COLO668 (cell line): ENCODE data around the gene SRSF8.
A peak's percentile ranks its signal among the peaks of the same experiment; 100 is the strongest.

Experiments used
- DNase-seq: peaks from one replicate; lab custom pipeline; 2025; ENCODE audit not compliant: unreplicated experiment; lab: John Stamatoyannopoulos, UW

The SRSF8 gene

DNA sequence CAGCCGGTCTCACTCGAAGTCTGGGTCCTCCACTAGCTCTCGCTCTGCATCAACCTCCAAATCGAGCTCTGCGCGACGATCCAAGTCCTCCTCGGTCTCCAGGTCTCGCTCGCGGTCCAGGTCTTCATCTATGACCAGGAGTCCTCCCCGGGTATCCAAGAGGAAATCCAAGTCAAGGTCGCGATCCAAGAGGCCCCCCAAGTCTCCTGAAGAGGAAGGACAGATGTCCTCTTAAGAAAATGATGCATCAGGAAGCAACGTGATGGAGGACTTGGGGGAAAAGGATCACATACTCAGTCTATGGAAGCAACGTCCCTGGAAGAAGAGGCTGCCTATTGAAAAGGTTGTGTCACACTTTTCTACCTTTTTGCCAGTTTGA, 1.1 kb downstream of the SRSF8 start:
- no peak for DNase-seq

DNA sequence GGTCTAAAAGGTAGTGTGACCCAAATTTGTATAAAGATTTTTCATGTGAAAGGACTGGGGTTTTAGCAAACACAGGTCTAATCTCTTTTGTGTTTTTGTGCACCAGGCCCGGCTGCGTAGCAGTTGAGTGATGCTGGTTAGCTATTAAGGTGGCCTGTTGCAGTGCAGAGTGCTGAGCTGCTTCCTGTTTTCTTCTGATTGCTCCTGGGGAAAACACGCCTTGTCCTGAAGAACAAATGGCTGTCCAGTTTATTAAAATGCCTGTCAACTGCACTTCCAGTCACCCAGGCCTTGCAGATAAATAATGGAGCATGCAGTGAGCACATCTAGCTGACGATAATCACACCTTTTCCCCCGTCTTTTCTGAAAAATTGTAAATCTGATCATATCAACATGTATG, 1.8 kb downstream of the SRSF8 start:
- DNase-seq = peak; percentile 72

DNA sequence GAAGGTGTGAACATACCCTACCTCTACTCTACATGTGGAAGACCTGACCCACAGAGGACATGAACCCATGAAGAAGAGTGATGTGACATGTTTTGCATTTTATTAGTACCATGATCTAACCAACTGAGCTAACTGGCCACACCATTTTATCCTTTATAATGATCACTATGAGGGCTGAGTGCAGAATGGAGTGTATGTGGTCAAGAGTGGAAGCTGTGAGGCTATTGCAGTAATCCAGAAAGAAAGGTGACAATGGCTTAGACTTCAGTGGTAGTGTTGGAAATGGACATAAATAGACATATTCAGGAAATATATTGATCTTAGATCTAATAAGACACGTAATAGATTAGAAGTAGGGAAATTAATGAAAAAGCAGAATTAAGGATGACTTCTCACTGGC, 3.8 kb downstream of the SRSF8 start:
- DNase-seq = no peak

DNA sequence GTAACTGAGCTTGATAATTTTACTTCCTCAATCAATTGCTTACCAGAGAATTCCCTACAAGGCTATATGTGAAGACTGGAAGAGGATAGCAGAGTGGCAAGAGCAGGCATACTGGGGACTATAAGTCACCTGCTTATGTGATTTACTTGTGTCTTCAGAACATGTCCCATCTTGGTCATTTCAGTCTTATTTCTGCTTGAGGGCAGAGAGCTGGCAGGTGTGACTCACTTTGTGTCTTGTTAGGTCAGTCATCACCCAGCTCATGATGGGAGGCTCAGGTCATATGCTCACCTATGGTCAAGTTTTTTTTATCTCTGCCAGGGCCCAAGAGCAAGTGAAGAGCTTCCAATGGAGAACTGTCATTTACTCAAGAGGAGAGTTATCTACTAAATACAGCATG, 6.2 kb downstream of the SRSF8 start:
- no peak for DNase-seq

DNA sequence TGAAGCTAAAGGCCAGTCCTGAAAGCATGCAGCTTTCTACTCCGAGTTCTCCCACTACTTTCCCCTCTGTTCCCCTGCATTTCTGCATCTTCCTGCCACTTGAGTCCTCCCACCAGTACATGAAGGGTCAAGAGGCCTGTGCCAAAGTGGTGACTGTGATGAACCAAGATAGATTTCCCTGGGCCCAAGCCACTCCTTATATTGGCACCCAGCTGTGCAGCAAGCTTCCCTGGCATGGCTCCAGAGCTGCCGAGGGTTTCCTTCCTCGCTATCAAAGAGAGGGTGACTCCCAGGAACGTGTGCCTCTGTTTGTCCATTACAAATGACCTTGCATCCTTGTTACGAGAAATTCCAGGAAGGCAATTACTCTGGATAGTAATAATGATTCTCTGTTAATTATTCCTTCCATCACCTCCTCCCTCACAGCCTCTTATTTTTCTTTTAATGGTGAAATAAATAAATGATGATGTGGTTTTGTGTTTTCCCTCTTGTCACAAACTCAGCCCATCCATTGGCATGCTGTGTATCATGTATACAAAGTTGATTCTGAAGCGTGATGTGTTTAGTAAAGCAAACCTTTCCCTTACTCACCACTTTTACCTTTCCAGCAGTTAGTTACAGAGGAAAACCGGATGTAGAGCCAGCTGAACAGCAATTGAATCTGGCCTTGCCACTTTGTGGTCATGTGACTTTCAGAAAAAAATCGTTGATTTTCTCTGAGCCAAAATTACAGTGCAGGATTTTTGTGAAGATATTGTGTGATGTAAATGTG, 8.3 kb downstream of the SRSF8 start:
- DNase-seq = peak; percentile 8

DNA sequence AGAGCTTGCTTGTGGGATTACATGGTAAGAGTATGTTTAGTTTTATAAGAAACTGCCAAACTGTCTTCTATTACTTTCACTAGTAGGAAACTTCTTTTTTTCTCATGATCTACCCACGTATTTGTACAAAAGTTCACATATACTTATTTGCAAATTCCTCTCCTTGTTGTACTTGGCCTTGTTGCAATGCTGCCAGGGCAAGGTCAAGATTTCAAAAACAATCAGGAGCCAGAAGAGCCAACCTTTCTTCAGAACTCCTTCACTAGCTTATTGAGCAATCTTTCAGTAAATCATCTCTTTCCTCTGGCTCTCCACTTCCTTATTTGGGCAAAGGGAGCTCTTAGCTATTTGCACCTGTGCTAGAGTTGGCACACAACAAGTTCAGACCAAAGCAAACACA, 9.7 kb downstream of the SRSF8 start:
- DNase-seq = no peak

DNA sequence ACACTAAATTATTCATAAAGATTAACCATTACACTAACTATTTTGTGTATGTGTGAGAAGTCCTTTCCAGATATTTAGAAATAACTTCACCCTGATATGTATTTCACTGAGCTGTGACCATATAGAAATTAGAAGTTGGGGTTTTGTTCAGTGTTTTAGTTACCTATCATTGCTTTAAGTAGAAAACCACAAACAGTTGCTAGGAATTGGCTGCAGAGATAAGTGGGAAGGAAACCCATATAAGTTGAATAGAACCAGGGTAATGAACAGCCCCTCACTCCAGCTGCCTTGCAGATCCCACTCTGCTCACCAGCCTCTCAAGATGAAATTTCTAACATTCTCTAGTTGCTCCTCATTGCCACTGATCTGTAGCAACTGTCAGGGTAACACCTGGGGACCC, 10.3 kb downstream of the SRSF8 start:
- no peak for DNase-seq

DNA sequence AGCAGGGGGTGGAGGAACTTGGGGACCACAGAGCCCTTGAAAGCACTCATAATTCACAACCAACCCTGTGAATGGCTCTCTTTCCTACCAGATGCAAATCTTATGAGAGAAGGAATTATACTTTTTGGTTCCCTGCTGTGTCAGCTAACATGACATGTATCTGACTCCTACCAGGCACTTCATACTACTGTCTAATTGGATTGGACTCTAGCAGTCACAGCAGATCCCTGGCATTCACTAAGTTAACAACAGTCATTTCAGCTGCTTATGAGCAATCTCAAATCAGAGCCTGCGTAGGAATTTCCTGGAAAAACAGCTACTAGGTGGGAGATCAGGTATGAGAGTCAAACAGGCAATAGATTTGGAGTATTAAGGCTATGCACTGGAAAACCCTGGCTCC, 11.8 kb downstream of the SRSF8 start:
- no peak for DNase-seq

DNA sequence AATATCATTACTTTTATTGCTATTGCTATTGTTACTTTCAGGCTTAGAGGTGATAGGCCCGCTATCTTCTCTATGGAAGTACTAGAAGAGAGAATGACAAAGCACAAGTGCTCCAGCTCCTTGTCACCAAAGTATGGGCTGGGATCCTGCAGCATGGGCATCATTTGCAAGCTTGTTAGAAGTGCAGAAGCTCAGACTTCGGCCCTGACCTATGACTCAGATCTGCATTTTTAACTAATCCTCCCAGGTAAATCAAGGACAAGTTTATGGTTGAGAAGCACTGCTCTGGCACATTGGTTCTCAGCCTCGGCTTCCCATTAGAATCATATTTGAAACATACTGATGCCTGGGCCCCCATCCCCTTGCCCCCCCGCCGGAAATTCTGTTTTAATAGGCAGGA, 14.3 kb downstream of the SRSF8 start:
- no peak for DNase-seq

DNA sequence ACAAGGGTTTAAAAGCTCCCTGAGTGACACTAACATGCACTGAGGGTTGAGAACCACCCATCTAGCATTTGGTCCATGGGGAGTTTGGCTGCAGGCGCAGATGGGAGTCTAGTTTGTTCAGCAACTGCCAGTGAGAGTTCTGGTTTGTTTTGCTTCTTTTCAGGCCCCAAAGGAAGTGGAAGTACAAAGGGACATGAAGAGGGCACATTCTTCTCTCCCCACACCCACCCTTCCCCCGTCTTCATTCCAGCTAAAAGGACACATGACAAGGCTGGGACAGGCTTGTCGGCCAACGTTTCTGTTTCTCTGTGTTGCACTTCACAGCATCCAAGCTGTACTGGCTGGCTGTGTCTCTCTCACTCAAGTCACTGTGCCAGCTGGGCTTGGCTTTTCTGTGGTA, 14.7 kb downstream of the SRSF8 start:
- DNase-seq = no peak

DNA sequence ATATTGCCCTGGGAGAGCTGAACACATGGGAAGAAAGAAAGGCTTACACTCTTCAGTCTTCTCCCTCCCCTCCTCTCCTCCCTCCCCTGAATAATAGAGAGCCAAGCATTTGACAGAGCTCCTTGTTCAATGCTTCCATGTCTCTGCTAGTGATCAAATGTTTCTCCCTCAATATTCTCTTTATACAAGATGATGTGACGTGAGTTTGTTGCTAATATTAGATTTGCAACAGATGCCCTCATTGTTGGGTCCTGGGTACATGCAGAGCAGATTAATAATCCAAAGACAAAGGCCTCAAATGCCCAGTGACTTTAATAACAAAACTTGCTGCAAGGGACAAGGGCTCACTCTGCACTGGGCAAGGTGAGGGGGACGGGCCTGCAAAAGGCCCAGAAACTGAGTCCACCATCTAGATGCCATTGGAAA, 15.9 kb downstream of the SRSF8 start:
- DNase-seq = no peak

DNA sequence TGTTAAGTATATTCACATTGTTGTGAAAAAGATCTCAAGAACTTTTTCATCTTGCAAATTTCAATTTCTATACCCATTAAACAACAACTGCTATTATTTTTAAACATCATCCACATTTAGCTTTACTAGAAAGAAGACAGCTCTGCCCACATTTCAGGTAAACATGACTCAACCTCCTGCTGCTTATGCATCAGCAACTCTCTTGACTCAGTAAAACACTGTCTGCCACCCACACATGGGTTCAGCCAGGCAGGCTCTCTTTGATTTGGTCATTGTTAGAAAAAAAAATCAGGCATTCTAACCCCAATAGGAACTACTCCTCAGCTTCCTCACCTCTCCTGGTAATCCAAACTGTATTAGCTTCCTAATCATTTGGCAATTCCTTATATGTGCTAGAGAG, 17.8 kb downstream of the SRSF8 start:
- no peak for DNase-seq

DNA sequence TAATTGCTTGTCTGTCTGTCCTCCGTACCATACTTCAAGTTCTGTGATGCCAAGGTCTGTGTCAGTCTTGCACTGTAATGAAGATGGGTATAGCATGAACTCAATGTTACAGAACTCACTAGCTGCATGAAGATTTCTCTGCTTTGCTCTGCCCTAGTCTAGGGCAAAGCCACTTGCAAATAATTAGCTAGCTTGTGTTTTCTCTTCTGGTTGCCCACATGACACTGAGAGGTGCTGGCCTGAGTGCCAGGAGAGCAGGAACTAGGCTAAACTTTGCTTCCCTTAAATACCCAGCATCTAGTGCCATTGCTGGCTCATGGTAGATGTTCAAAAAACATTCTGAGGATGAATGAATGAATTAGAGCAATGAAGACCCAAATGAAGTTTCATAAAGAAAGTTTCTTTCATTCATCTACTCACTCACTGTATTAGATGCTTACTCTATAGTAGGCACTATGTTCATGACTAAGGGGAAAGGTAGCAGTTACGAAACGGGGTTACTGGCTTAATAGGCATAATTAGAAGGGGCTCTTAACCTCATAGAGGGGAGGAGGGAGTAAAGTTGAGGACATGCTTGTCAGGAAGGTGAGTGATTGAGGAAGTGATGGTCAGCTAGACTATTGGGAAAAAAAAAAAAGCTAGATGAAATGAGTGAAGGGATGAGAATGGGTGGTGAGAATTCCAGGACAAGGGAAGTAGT, 18.5 kb downstream of the SRSF8 start:
- DNase-seq = no peak

DNA sequence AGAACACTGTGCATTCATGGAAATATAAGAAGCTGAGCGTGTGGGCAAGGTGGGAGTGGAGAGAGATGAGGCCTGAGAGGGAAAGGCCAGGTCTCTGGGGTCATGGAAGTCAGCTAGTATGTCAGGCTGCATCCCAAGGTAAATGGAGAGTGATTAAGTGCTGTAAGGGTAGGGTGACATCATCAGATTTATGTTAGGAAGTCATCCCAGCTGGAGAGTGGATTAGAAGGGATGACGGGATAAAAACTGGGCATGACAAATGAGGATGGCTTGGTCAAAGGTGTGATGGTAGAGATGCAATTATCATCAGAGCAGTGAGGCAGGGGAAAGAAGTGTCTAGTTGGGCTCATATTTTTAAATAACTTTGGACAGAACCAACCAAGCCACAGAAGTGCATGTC, 19.4 kb downstream of the SRSF8 start:
- no peak for DNase-seq

DNA sequence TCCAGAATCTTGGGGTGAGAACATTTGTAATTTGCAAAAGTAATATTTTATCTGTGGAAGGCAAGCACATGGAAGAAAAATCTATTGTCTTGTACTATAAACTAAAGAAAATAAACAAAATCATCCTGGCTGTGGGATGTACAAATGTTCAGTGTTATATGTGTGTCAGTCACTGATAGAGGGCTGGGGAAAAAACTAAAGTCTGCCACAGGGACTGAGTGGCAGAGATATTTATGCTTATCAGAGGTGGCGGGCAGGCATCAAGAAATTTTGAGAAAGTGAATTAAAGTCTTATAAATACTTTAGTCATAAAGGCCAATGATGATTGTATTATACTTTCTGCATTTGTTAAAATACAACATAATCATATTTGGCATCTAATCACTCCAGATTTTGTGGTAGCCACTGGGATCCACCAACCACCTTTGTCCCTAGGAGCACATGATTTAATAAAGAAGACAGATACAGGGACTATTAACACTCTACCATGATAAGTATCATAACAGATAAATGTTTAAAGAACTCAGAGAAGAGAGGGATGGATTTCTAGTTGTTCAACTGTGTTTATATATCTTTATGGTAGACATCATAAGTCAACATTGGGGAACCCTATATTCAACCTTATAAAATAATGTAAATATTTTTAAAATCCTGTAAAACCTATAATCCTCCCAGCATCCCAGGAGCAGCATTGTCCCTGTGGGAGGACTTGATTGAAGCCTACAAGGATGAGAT, 20.3 kb downstream of the SRSF8 start:
- DNase-seq = no peak

DNA sequence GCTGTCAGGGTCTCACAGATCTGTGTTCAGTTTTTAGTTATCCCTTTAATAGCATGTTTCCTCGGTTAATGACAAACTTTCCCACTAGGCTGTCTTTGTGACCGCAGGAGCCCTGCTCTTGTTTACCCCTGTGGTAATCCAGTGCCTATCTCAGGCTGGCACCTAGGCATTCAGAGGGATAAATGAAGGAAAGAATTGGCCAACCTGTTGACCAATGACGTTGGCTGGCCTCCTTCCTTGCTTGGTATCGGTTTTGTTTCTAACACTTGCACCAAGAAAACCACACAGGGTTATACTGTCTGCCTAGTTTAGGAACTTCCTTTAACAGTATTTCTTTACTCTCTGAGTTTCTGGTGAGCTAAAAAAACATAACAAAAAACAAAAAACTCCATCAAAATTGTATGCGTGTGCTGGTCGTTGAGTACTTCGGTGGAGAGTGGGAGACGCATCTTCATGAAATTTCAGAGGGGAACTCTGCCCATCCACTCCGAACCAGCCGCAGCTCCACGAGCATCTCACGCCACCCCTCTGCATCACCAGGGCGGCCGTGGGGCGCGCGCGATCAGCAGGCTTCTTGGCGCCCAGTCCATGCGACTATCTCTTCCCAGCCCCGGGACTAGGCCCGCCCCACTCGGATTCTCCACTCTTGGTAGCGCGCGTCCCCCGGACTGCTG, 22.4 kb downstream of the SRSF8 start:
- no peak for DNase-seq

DNA sequence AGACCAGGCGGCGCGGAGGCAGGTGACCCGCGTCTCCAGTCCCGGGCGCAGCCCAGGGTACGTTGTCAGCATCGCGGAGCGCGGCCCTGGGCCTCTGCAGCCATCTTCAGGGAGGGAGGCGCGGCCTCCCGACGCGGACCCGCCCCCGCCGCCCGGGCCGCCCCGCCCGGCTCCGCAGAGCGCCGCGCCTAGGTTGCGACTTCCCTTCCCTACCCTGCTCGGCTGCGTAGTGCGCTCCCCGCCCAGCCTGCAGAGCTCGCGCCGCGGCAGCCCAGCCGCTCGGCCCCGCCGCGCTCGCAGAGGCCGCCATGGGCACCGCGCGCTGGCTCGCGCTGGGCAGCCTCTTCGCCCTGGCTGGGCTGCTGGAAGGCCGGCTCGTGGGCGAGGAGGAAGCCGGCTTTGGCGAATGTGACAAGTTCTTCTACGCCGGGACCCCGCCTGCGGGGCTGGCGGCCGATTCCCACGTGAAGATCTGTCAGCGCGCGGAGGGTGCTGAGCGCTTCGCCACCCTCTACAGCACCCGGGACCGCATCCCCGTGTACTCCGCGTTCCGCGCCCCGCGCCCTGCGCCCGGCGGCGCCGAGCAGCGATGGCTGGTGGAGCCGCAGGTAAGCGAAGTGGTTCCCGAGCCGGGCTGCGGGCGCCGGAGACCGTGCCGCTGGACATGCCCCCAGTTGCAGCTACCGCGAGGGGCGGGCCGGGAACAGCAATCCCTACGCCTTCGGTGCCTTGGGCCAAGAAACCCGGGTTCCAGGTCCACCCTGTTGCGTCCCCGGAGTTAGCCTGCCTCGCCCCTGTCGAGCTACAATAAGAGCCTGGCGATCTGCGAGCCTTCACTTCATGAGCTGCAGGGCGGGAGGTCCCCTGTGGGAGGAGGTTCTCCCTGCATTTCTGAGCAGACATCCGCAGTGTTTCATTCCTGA, 23.2 kb downstream of the SRSF8 start, which contains the start of gene ENDOD1:
ENDOD1 (plus strand) TSS at position 227 of the 923 bp plus-strand sequence; CDS start at position 309, 82 bp downstream.
- peak; percentile 84 for DNase-seq

DNA sequence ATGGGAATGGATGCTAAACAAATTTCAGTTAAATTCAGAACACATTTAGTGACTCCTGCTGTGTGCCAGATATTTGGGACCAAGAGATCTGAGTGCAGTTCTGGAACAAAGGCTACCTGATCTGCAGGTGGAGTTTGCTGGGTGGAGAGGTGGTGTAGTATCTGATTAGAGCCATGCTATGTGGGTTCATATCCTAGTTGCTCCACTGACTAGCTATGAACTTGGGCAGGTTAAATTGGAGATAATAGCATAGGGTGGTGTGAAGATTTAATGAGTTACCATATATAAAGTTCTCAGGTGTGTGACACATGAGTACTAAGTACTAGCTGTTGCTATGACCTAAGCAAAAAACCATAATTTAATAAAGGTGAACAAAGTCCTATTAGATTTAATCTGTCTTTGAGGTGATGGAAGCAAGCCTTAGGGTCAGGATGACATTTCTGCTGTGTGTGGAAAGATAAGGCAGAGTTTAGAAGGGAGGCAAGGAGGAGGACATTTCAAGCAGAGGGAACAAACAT, 25.0 kb downstream of the SRSF8 start:
- DNase-seq = no peak

DNA sequence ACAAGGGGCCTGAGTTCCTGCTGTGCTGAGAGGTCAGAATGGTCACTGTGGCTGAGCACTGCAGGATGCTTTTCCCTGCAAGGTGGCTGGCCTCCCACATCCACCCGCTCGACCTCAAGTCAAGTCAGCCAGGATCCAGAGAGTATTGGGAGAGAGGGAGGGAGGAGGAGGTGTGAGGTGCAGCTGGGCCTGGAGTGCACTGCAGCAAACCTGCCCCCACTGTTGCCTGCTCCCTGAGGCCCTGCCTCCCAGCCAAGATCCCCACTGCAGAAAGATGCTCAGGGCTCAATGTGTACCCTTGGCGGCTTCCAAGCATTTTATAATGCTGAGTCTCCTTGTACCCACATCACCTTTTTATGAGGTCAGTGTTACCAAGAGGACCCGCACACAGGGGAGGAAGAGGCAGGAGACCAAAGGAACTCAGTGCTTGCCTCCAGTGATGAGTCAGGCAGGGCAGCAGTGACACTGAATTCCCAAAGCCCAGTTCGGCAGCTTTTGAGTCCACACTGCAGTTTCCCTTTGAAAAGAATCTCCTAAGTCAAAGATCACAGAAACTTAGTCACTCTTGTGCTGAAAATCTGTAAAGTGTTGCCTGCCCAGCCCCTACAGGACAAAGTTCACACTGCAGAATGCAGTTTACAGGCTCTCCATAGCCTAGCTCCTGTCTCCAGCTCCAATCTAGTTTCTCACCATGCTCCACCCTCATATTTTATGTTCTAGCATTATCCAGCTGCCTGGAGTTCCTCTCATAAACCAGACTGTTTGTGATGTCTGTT, 26.0 kb downstream of the SRSF8 start:
- DNase-seq = no peak
